HT-29 (cell line): ENCODE data around the gene USP12. TPM values are rescaled to one million over a fixed set of nuclear protein-coding genes. Genes with fewer than 3 reads are reported as not detected.
"Not testable (repeated sequence)": the region's sequence is repeated elsewhere in the genome, so short reads cannot be mapped to it uniquely, and the experiment has no call there.

Source experiments
- DNase-seq: peaks from one replicate; pipeline ENCODE4 v3.0.0-alpha.2; 2015; ENCODE audit warnings: low spot score
- total RNA-seq: library from RNA; depleted of rRNA; stranded (reverse); fragments of >200 nt; shearing (Covaris generic); gene quantifications from 2 replicates; pipeline ENCODE4 v1.2.3, GENCODE V29; 2014; rRNA removed

USP12 gene
- 18.7 and 19.4 TPM in 2 replicates for total RNA-seq

- no peak for DNase-seq
Observed at GRCh38 chr13:27171244-27171826, at the start of gene USP12. Gene USP12, minus strand, starts transcription at chr13:27171811. Its CDS starts 172 bp downstream, at chr13:27171639.

GRCh38 chr13:27219611-27220010 is 48.0 kb upstream of the USP12 start:
- DNase-seq: no peak

- DNase-seq: not testable (repeated sequence)
Observed at GRCh38 chr13:27218861-27219260, 47.2 kb upstream of the USP12 start.

GRCh38 chr13:27217791-27218190 is 46.2 kb upstream of the USP12 start:
- DNase-seq: not testable (repeated sequence)

GRCh38 chr13:27213386-27213785 is 41.8 kb upstream of the USP12 start:
- DNase-seq: not testable (repeated sequence)

- no peak for DNase-seq
Observed at GRCh38 chr13:27211771-27212364, 40.3 kb upstream of the USP12 start.

- DNase-seq: no peak
Observed at GRCh38 chr13:27211271-27211670, 39.7 kb upstream of the USP12 start.

GRCh38 chr13:27208514-27208913 is 36.9 kb upstream of the USP12 start:
- no peak for DNase-seq

GRCh38 chr13:27203854-27204253 is 32.2 kb upstream of the USP12 start:
- peak; percentile 82 for DNase-seq

GRCh38 chr13:27203186-27203585 is 31.6 kb upstream of the USP12 start:
- DNase-seq: no peak

- no peak for DNase-seq
Observed at GRCh38 chr13:27201661-27202060, 30.1 kb upstream of the USP12 start.

GRCh38 chr13:27200413-27201070 is 28.9 kb upstream of the USP12 start:
- DNase-seq: no peak

- no peak for DNase-seq
Observed at GRCh38 chr13:27199696-27200095, 28.1 kb upstream of the USP12 start.

GRCh38 chr13:27199211-27199610 is 27.6 kb upstream of the USP12 start:
- DNase-seq: no peak

GRCh38 chr13:27194895-27195764 is 23.5 kb upstream of the USP12 start:
- peak; percentile 98 for DNase-seq

GRCh38 chr13:27194209-27194608 is 22.6 kb upstream of the USP12 start:
- no peak for DNase-seq

GRCh38 chr13:27193496-27193895 is 21.9 kb upstream of the USP12 start:
- DNase-seq: no peak

- DNase-seq: no peak
Observed at GRCh38 chr13:27192973-27193372, 21.4 kb upstream of the USP12 start.

GRCh38 chr13:27192367-27192766 is 20.8 kb upstream of the USP12 start:
- not testable (repeated sequence) for DNase-seq

GRCh38 chr13:27189192-27189591 is 17.6 kb upstream of the USP12 start:
- DNase-seq: no peak

- no peak for DNase-seq
Observed at GRCh38 chr13:27188239-27188638, 16.6 kb upstream of the USP12 start.

- DNase-seq: peak; percentile 59
Observed at GRCh38 chr13:27186295-27186694, 14.7 kb upstream of the USP12 start.
